NK-92 treated with Interleukin-12 subunit alpha and Interleukin-12 subunit beta, amount 100 ng/mL, for 24 hours (cell line): ENCODE results near the gene ETV5.
"Not testable (repeated sequence)": the region's sequence is repeated elsewhere in the genome, so short reads cannot be mapped to it uniquely, and the experiment has no call there.

ENCODE experiments used
- DNase-seq: peaks from one replicate; lab custom pipeline; 2025; lab: John Stamatoyannopoulos, UW

The ETV5 gene

DNA sequence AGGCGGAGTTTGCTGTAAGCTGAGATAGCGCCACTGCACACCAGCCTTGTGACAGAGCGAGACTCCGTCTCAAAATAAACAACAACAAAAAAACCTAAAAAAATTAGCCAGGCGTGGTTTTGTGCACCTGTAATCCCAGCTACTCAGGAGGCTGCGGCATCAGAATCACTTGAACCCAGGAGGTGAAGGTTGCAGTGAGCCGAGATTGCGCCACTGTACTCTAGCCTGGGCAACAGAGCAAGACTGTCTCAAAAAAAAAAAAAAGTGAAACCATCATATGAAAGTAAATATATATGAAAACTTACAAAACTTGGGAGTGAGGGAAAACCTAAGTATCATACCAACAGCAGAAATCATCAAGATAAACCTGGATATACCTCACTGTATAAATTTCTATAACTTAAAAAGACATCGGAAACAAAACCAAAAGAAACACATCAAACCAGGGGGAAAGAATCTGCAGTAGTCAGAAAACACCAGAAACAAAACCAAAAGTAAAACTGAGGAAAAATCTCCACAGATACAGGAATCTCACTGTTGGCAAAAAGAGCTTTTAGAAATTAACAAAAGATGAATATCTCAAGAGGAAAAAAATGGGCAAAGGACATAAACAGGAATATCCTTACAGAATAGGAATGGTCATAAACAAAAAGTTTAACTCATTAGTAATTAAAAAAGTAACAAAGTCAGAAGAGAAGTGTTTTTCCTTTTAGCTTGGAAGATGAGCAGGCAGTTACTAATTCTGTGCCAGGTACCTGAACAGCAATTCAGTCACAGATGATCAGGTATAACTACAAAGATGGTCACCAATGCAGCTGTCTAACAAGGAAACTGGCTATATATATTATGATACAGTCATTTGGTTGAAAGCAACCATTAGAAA lies 41.3 kb downstream of the ETV5 start:
- no peak for DNase-seq

DNA sequence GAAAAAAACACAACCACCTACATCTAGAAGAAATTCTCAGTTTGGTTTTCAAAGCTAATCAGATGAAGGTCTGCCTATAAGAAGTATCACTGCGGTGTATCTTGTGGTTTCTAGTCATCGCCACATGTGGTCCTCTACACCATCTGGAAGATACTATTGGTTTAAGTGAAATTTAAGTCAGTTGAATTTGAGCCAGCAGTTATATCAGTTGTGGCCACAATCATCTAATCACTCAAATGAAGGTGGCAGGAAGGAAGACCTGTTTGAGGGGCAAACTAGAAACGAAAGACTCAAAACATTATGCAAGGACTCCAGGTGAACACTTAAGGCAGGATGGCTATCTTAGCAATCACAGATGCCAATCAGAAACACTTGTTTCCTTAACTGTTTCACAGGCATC lies 48.7 kb downstream of the ETV5 start:
- DNase-seq, result peak; percentile 17

DNA sequence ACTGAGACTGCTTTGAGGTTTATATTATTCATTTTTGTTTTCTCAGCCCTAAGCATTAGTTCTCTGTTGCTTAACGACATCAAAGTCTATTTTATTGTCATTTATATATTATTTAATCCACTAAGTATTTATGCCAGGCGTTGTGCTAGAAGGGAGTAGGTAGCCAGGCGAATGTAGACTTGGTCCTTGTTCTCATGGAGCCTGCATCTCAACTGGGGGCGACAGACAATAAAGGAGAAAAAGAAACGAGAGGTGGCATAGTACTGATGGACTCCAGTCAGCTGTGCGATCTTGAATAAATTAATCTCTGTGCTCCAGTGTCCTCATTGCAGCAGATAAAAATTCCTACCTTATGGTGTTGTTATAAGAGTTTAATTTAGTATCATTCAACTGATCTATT lies 49.7 kb downstream of the ETV5 start:
- no peak for DNase-seq

DNA sequence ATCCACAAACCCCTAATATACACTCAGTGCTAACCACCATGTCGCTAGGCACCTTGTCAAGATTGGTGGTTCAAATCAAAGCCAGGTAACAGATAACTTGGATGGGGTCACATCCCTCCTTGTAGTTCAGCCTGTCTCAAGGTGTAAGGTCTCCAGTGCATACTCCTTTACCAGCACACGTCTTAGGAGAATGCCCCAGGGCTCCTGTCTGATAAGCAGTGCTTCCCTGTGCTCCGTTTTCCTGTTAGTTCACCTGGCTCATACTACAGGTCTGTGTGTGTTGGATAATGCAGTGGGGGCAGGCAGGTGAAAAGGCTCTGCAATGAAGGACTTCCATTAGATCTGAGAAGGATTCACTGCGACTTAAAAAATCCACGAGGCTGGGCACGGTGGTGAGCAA lies 50.7 kb downstream of the ETV5 start:
- no peak for DNase-seq

DNA sequence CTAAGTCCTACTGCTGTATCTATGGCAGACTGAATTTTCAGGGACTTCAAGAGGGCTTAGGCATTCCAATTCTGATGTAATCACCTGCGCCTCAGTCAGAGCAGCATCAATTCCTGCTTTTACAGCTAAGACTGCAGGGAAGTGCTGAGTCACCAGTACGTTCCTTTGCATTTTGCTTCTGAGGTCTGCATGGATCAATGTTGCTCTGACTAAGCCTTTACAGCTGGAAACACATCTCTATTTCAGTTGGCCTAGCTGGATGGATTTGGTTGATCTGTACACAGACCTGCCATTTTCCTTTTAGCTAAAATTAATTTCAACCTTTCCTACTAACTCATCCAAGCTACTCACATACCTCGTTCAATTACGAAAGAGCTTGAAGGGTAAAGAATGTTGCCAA lies 51.3 kb downstream of the ETV5 start:
- DNase-seq, result no peak

DNA sequence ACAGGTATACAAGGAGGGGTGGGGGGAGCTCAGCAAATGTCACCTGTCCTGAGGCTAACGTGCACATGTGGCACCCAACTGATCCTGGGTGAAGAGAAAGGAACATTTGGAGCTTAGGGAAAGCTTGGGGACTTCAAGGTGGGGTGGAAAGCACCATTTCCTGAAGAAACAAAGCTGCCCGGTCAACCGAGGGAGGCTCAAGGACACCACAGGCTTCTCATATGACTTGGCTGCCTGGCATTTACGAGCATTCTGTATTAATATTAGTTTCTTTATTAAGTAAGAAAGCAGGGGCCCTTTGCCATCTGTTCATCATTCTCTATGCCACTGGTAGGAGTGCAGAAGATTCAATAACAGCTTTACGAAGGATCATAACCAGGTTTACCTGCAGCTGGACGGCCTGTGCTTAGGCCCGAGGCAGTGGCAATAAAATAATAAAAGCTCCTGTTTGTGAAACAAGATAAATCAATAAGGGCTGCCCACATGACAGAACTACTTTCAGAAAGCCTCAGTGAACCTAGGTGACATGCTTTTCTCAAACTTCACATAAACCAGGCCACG lies 54.0 kb downstream of the ETV5 start:
- DNase-seq, result no peak

DNA sequence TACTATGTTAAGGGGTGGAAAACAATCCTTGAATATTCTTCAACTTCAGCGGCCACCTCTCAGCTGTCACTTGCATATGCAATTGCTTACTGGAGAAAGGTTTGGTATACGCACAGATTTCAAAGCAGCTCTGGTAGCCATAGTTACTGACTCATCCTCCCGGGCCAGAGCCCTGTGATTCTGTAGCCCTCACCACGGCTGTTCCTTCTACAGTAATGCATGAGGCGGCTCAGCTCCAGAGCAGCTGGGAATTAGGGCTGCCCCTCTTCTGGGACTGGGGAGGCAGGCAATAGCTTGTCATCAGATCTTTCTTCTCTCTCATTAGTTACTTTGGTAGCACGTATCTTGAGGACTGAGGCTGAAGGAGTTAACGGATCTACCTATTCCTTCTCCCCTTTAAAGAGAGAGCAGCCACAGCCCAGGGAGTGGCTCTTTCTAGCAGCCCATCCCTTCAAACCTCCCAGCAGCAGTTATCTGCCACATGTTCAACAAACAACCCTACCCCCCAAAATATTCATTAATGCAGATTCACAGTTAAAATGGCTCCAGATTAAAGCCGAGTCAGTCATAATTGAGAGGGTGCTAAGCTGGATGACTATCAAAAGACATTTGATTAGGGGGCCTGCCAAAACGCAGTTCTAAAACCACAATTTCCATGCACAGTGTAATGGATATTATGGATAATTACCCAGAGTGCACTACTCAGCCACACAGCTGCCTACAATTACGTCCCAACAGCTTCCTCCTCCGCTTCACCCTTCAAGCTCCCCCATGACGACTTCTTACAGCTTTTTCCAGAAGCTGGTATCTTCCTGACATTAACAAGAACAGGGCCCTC lies 54.7 kb downstream of the ETV5 start:
- DNase-seq, result no peak

DNA sequence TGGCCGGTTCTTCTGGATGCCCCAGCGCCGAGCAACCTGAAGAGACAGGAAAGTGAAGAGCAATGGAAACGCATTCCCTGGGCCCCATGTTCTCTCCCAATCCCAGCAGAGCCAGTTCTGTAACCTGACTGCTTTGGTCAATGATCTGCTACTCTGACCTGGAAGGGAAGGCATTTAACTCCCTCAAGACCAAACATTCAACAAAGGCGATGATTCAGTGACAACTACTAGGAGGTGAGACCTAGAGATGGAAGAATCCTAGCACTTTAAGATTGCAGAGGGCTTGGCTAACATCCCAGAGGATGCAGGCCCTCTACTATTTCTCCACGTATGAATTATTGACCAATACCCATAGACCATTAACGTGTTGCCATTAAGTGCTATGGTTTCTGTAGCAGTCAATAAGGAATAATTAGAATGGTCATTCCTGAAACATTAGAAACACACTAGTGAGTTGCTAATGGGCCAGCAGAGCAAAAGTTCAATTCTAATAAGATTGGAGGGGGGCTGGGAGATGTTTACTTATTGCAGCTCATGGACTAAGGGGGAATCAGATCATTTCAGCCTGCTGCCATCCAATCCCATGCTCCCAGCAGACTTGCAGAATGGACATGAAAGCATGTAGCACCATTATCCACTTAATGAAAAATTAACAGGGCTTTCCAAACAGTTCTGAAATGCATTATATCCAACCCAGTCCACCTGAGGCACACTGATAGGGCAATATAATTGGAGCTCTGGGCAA lies 56.6 kb downstream of the ETV5 start:
- DNase-seq, result no peak

DNA sequence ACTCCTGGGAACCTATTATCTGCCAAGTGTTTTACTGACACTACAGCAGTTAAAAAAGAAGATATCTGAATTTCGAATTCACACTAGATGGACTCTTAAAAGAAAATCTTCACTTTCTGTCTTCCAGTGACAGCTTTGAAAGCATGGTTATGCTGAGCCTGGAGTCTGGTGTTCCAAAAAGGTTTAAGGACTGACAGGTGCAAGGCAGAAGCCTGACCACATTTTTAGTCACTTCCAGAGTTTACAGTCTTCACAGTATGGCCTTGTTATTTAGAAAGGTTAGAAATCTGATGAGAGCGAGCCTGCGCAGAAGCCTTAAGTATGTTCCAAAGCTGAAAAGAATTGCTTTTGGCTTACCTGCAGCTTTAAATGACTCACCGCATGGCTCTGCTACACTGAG lies 59.9 kb downstream of the ETV5 start:
- no peak for DNase-seq

DNA sequence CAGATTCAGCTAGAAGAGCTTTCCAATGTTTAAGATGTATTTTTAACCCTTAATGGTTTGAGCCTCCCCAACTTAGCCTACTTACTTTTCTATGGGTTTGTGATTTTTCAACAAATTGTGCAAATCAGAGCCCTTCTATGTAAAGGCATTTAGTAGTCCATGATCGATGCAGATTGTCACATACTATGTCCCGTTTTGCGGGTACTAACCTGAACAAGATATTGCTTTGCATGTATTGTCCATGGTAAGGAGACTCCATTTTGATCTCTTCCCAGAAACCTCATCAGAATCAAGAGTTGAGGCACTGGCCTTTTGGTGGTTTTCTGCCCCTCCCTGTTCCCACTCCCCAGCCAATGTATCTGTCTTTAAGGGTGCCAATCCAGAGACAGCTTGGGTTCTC lies 60.8 kb downstream of the ETV5 start:
- no peak for DNase-seq

DNA sequence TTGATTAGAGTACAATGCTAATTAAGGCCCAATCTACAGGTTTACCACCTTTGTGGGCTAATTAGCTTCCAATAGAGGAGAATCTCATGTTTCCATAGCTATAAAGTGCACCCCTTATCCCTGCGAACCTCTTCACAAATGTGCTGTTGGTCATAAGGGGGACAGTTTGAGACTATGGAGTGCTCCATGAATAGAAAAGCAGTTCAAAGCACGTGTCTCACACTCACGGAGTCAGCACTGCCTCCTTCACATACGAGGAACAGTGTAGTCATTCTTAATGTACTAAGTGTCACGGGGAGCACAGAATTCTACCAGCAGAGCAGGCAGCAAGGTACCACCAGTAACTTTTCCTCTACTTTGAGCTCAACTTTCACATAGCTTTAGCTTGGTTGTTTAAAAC lies 62.1 kb downstream of the ETV5 start:
- DNase-seq, result no peak

DNA sequence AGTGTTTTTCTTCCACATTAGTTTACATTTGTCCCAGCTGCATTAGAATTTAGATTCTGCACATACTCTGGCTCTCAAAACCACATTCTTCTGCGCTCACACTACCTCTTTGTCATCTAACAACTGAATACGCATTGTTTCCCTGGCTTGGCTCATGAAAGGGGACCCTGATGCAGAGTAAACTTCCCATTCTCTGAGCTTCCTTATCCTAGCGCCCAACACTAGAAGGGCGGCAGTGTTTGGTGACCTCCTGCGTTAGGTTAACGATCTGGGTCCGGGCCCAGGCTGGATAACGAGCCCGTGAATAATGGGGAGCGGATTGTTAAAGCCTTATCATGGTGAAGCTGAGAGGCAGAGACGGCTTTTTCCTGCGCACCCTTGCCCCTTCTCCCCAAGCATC lies 63.9 kb downstream of the ETV5 start:
- no peak for DNase-seq

DNA sequence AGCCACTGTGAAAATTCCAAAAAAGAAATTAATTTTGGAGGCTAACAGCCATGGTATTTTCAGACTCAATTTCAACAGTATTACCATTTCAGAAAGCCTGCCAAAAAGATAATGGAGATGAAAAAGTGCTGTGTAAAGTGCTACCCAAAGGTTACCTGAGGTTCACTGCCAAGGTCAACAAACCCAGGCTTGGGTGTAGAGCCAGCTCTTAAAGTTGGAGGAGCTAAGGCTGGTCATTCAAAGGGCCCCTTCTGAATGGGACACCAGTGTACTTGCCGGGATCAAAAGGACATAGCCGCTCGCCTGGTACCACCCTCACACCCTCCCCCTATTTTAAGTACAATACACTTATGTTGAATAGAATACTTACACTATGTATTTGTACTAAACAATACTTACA lies 64.5 kb downstream of the ETV5 start:
- DNase-seq, result no peak

DNA sequence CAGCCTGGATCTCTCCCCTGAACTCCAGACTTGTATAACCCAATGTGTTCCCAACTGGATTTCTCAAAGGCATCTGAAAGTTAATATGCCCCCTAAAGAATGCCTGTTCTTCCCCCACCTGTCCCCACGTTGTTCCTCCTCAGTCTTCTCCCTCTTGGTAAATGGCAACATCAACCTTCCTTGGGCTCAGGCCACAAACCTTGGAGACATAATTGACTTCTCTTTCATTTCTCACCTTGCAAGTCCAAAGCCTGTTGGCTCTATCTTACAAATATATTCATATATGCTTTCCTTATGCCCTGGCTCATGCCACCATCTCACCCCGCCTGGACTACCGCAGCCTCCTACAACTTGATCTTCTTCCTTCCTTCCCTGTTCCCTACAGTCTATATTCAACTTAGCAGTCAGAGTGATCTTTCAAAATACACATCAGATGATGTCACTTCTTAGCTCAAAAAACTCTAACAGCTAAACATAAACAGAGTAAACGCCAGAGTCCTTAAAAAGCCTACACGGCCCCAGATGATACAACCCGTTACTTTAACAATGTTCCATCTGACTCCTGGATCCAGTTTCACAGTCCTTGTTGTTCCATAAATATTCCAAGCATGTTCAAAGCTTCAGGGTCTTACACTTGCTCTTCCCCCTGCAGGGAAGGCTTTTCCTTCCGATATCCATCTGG lies 66.2 kb downstream of the ETV5 start:
- DNase-seq, result no peak

DNA sequence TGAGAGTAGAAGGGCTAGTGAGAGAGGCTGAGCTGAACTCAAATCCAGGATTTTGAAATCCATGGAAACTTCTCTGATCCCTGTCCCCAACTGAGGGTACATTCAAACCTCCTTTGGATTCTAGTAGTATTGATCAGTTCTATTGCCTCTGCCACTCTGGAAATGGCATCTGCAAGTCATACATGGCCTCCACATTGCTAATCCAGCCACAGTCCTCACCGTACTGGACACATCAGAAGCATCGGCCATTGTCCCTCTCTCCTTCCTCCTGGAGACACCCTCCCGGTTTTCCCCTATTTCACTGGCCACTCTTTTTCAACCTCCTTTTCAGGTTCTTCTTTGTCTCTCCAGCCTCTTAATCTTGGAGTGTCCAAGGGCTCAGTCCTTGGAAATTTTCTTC lies 66.9 kb downstream of the ETV5 start:
- DNase-seq, result no peak

DNA sequence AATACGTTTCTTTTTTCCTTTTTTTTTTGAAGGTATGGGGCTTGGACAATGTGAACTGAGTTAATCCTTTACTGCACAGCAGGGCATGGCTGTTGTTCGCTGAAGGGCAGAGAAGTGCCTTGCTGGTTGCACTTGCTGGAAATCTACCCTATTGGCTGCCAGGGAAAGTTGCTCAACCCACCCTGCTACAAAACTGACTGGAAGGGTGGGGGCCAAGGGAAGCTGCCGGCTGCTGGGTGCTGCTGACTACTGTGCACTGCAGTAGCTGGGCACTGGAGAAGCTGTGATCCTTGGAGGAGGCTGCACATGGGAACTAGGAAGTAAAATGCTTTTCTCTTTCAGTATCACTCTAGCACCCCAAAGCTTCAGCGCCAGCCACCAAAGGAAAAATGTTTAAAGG lies 70.5 kb downstream of the ETV5 start:
- DNase-seq, result no peak

DNA sequence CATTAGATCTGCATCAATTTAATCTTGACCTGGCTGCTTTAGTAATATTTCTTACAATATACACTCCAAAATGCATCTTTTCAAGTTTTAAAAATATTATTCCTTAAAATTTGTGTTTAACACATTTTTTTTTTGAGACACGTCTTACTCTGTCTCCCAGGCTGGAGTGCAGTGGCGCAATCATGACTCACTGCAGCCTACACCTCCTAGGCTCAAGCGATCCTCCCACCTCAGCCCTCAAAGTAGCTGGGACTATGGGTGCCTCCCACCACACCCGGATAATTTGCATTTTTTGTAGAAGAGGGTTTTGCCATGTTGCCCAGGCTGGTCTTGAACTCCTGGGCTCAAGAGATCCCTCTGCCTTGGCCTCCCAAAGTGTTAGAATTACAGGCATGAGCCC lies 73.6 kb downstream of the ETV5 start:
- DNase-seq, result no peak

DNA sequence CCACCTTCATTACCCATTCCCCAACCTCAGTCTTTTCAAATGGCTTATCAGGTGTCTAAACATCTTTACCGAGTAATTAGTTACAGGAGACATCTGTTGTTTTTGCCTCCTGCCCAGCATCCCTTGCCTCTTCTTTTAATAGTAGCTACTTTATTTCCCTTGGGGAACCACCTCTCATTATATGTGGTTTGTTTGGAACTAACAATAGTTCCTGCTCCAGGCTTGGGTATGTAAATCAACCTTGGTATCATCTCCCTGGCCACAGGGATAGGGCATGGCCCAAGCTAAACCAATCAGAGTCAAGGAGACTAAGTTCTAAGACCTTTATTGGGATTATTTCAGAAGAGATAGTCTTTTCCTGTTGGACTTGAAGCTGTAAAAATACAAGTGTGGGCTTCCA lies 76.6 kb downstream of the ETV5 start:
- DNase-seq, result no peak

DNA sequence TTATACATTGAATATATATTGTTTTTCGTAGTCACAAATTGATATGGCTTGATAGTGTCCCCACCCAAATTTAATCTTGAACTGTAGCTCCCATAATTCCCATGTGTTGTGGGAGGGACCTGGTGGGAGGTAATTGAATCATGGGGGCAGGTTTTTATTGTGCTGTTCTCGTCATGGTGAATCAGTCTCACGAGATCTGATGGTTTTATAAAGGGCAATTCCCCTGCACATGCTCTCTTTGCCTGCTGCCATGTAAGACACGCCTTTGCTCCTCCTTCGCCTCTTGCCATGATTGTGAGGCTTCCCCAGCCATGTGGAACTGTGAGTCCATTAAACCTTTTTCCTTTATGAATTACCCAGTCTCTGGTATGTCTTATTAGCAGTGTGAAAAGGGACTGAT lies 82.9 kb downstream of the ETV5 start:
- DNase-seq, result not testable (repeated sequence)

DNA sequence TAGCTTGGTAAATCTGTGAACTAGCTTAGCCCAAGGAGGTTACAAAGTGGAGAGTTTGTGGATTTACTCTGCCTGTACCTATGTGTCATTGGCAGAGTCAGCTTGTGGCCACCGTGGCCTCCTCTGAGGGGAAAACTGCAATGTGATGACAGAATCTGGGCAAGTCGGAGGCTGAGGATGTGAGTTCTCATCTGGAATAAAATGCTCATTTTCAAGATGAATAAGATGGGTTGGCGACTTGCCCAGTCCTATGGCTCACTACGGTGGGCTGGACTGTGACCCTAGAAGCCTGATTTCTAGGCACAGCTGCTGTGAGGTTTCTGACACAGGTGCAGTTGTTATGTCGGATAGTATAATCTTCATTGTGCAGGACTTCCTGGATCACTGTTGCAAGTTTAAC lies 83.7 kb downstream of the ETV5 start:
- DNase-seq, result no peak

DNA sequence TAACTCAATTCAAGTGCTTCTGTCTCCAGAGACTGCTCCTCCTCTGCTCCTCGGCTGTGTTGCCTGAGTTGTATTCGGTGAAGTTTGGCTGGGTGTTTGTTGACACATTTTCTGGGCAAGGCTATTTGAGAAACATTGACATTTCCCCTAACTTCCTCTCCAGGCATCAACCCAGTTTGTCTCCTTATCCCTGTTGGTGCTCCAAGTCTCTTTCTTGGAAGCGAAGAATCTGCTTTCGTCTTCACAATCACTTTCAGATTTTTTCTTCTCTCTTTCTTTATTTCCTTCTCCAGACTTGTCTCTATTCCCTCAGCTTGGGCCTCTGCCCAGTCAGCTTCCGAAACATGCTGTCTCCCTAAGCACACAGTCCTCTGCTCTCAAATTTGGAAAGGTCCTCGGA lies 84.7 kb downstream of the ETV5 start:
- DNase-seq, result no peak

DNA sequence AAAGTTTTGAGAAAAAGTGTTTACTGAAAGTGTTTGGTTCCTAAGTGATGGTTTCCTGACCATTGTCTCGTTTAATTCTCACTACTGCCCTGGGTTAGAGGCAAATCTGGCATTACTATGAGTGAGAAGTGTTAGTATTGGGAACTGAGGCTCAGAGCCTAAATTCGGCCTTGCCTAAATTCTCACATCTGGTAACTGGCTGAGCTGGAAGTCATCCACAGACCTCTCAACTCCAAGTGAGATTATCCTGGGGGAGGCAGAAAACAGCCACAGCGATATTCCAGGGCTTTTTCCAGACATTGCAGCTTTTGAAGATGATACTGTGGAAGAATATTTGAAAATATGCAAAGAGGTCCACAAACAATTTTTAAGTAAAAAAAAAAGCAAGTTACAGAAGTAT lies 86.0 kb downstream of the ETV5 start:
- DNase-seq, result no peak
